ENCODE measurements around the gene QSOX2. TPM values are rescaled to one million over a fixed set of nuclear protein-coding genes. Genes with fewer than 3 reads are reported as not detected.

The QSOX2 gene
- polyA plus RNA-seq, 1 experiment = 14.7 TPM

DNA sequence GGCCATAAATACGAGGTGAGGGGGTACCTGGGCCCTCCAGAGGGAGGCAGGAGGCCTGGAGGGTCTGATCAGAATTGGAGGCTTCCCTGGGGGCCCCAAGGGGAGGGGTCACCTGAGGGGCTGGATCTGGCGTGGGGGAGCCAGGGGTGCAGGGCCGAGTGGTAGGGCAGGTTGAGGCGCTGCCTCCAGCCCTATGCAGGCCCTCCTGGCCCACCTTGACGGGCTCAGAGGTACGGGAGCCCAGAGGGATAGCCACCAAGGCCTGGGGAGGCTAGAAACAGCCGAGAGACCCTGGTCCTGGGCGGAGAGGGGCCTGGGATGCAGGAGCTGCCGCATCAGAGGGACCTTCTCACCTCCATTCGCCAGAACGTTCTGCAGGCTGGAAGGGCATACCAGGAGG lies 65.0 kb downstream of the QSOX2 start:
- Histone ChIP-seq H3K9me3 (ENCODE audit: control insufficient read depth, insufficient read depth, low read length) (no peaks in the 10 kb centered on the region; the same call in 1 of the 2 replicates), H3K27ac (ENCODE audit: low read depth, low read length) (no peak overlapping the region), H3K4me3 (ENCODE audit: low read depth, low read length) (no peak overlapping the region), H3K27me3 (ENCODE audit: control insufficient read depth, insufficient read depth, low read length) (peaks cover 42% of the 10 kb centered on the region)
- CTCF ChIA-PET = no interaction called here
- no peak for DNase-seq (ENCODE audit: low read depth, low spot score)
- TF ChIP-seq, protein P1, sequence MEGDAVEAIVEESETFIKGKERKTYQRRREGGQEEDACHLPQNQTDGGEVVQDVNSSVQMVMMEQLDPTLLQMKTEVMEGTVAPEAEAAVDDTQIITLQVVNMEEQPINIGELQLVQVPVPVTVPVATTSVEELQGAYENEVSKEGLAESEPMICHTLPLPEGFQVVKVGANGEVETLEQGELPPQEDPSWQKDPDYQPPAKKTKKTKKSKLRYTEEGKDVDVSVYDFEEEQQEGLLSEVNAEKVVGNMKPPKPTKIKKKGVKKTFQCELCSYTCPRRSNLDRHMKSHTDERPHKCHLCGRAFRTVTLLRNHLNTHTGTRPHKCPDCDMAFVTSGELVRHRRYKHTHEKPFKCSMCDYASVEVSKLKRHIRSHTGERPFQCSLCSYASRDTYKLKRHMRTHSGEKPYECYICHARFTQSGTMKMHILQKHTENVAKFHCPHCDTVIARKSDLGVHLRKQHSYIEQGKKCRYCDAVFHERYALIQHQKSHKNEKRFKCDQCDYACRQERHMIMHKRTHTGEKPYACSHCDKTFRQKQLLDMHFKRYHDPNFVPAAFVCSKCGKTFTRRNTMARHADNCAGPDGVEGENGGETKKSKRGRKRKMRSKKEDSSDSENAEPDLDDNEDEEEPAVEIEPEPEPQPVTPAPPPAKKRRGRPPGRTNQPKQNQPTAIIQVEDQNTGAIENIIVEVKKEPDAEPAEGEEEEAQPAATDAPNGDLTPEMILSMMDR (IDR thresholded peaks at IDR 0.05; ENCODE audit: low read depth, low read length) = no peak
- POLR2A ChIA-PET = no interaction called here

DNA sequence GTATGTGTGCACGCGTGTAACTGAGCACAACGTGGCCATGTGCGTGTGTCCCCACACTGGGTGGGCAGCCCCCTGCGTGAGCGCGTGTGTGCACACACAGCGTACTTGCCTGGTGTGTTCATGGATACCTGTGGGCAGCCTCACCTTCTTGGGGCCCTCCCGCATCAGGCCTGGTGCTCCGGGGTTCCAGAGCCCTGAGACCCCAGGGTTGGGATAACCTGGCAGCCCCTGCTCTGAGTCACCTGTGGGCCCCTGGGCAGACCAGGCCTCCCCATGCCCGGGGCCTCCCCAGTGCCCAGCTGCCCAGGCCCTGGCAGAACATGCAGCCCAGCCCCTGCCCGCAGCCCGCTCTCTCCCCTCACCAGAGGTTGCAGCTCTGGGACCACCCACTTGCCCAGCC lies 65.9 kb downstream of the QSOX2 start:
- Histone ChIP-seq H3K27me3 (ENCODE audit: control insufficient read depth, insufficient read depth, low read length) (peaks cover 37% of the 10 kb centered on the region), H3K27ac (ENCODE audit: low read depth, low read length) (no peak overlapping the region), H3K4me3 (ENCODE audit: low read depth, low read length) (no peak overlapping the region), H3K9me3 (ENCODE audit: control insufficient read depth, insufficient read depth, low read length) (no peaks in the 10 kb centered on the region; the same call in 1 of the 2 replicates)
- TF ChIP-seq, protein P1 (IDR thresholded peaks at IDR 0.05; ENCODE audit: low read depth, low read length) = no peak
- POLR2A ChIA-PET = no interaction called here
- no peak for DNase-seq (ENCODE audit: low read depth, low spot score)
- CTCF ChIA-PET = no interaction called here

DNA sequence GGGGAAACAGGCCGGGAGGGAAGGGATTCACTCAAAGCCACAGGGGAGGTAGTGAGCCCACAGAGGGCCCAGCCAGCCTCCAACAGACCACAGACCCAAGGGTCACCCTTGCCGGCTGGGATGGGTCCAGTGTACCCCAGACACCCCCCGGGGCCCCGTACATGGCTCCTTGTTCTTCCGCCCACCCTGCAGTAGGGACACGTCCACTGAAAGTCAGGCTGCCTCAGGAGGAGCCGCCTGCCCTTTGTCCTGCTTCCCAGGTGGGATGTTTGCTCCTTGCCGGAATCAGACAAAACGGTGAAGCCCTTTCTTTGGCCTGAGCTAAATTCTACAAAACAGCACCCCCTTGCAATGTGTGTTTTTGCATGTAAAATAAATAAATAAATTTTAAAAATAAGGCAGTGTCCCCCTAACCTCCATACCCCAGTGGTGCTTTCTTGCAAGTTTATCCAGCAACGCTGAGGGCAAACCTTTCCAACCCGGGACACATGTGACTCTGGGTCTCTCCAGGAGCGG lies 66.5 kb downstream of the QSOX2 start:
- TF ChIP-seq, protein P1 (IDR thresholded peaks at IDR 0.05; ENCODE audit: low read depth, low read length) = no peak
- Histone ChIP-seq H3K9me3 (ENCODE audit: control insufficient read depth, insufficient read depth, low read length) (no peaks in the 10 kb centered on the region; the same call in 1 of the 2 replicates), H3K4me3 (ENCODE audit: low read depth, low read length) (no peak overlapping the region), H3K27ac (ENCODE audit: low read depth, low read length) (no peak overlapping the region), H3K27me3 (ENCODE audit: control insufficient read depth, insufficient read depth, low read length) (peaks cover 37% of the 10 kb centered on the region)
- no peak for DNase-seq (ENCODE audit: low read depth, low spot score)
- CTCF ChIA-PET = no interaction called here
- POLR2A ChIA-PET = no interaction called here

- ChIA-PET POLR2A (interaction anchor here (0.5 kb wide), 1 partner anchor 109 kb away, joined by 5 read pairs; no protein-coding TSS in a partner anchor), CTCF (no interaction called here)
- no peak for DNase-seq (ENCODE audit: low read depth, low spot score)
- H3K27me3 ChIP-seq (ENCODE audit: control insufficient read depth, insufficient read depth, low read length) = peaks cover 37% of the 10 kb centered on the region
- H3K27ac ChIP-seq (ENCODE audit: low read depth, low read length) = no peak overlapping the region
- H3K4me3 ChIP-seq (ENCODE audit: low read depth, low read length) = no peak overlapping the region
- H3K9me3 ChIP-seq (ENCODE audit: control insufficient read depth, insufficient read depth, low read length) = no peaks in the 10 kb centered on the region; the same call in 1 of the 2 replicates
- TF ChIP-seq, protein P1 (IDR thresholded peaks at IDR 0.05; ENCODE audit: low read depth, low read length) = no peak
These were observed 66.9 kb downstream of the QSOX2 start for GRCh38 chr9:136178773-136179075.

GRCh38 chr9:136178061-136178772 lies 67.4 kb downstream of the QSOX2 start:
- TF ChIP-seq, protein P1 (IDR thresholded peaks at IDR 0.05; ENCODE audit: low read depth, low read length) = no peak
- Histone ChIP-seq H3K27ac (ENCODE audit: low read depth, low read length) (no peak overlapping the region), H3K4me3 (ENCODE audit: low read depth, low read length) (no peak overlapping the region), H3K27me3 (ENCODE audit: control insufficient read depth, insufficient read depth, low read length) (peaks cover 34% of the 10 kb centered on the region), H3K9me3 (ENCODE audit: control insufficient read depth, insufficient read depth, low read length) (no peaks in the 10 kb centered on the region; the same call in 1 of the 2 replicates)
- no peak for DNase-seq (ENCODE audit: low read depth, low spot score)
- ChIA-PET POLR2A (interaction anchor here (0.5 kb wide), 1 partner anchor 109 kb away, joined by 5 read pairs; no protein-coding TSS in a partner anchor), CTCF (no interaction called here)

Data from AG04450 (cell line).